HCT116 (cell line): ENCODE data around the gene FHOD3. TPM values are rescaled to one million over a fixed set of nuclear protein-coding genes. Genes with fewer than 3 reads are reported as not detected.

Source experiments
- ATAC-seq: fragments of 200-7000 bp; cut with Tn5 transposase; 2 replicates; pipeline ENCODE4 v1.9.1; 2020; ENCODE audit warnings: mild to moderate bottlenecking, moderate library complexity
- BruUV-seq: library from RNA; stranded (reverse); fragments of 400-500 nt; replicated peaks from 2 replicates; lab custom pipeline; 2021; lab: Mats Ljungman, UMichigan
- CTCF ChIA-PET: fragments of 300-600 bp; sonication (Branson Sonifier 250); formaldehyde crosslinking; loops from one replicate; lab custom pipeline; 2021; ENCODE audit warnings: antibody characterized with exemption; lab: Charles Lee
- POLR2A ChIA-PET: fragments of 300-600, 350-600 bp; sonication (Branson Sonifier 250); formaldehyde crosslinking; loops from one replicate; lab custom pipeline; 2021; ENCODE audit warnings: antibody characterized with exemption; lab: Charles Lee
- RAD21 ChIA-PET, 2 experiments: fragments of 300-600 bp; sonication (Branson Sonifier 250); formaldehyde crosslinking; loops; one replicate each; lab custom pipeline; 2023; ENCODE audit warnings: low total read pairs in 2 of 2; ENCODE audit not compliant: uncharacterized antibody in 2 of 2, unreplicated experiment in 2 of 2, low non-redundant PET in 1 of 2; lab: Charles Lee
- DNase-seq: peaks from one replicate; pipeline ENCODE4 v3.0.0-alpha.2; 2010; ENCODE audit warnings: low read depth, low spot score
- H2AFZ ChIP-seq: fragments of 200-600 bp; shearing (Covaris generic), sonication (generic); 2 replicates; pipeline ENCODE4 v1.6.1; 2017; ENCODE audit warnings: low read depth, mixed run types, mixed read lengths, antibody characterized with exemption, low read length; ENCODE audit not compliant: poor library complexity, severe bottlenecking
- H3K27ac ChIP-seq: 2 replicates; pipeline ENCODE4 v1.5.1; 2012; ENCODE audit warnings: low read depth, low read length
- H3K27me3 ChIP-seq: fragments of 200-600 bp; sonication (generic); 2 replicates; pipeline ENCODE4 v1.6.1; 2016; ENCODE audit warnings: mixed run types, low read length, mixed read lengths; ENCODE audit not compliant: insufficient read depth
- H3K36me3 ChIP-seq, 2 experiments: fragments of 200-500 bp in 1 of 2; fragments of 200-600 bp in 1 of 2; sonication (Bioruptor generic) in 1 of 2; sonication (generic) in 1 of 2; 2 replicates each; pipeline versions ENCODE4 v1.5.1 to v1.6.1; 2014 to 2016; ENCODE audit warnings: low read length in 2 of 2, inconsistent platforms in 1 of 2, mixed read lengths in 1 of 2, mixed run types in 1 of 2; ENCODE audit not compliant: insufficient read depth in 2 of 2, control insufficient read depth in 1 of 2
- H3K4me1 ChIP-seq, 2 experiments: fragments of 200-600 bp in 1 of 2; sonication (generic) in 1 of 2; 2 replicates each; pipeline versions ENCODE4 v1.5.1 to v1.6.1; 2012 to 2017; ENCODE audit warnings: low read length in 2 of 2, inconsistent platforms in 1 of 2, mild to moderate bottlenecking in 1 of 2, mixed read lengths in 1 of 2, mixed run types in 1 of 2, moderate library complexity in 1 of 2; ENCODE audit not compliant: insufficient read depth in 2 of 2, control insufficient read depth in 1 of 2
- H3K4me2 ChIP-seq: fragments of 200-600 bp; sonication (generic); 2 replicates; pipeline ENCODE4 v1.6.1; 2017; ENCODE audit warnings: mixed run types, low read length, mixed read lengths
- H3K4me3 ChIP-seq, 2 experiments: fragments of 200-600 bp in 1 of 2; sonication (generic) in 1 of 2; replicated peaks in 1 of 2; 2 replicates each; pipeline ENCODE4 v1.5.1; 2011 to 2016; ENCODE audit warnings: low read length in 2 of 2, control low read depth in 1 of 2, low read depth in 1 of 2, mild to moderate bottlenecking in 1 of 2, mixed read lengths in 1 of 2, mixed run types in 1 of 2
- H3K79me2 ChIP-seq: fragments of 200-600 bp; sonication (generic); 2 replicates; pipeline ENCODE4 v1.6.1; 2017; ENCODE audit warnings: mild to moderate bottlenecking, mixed run types, low read length, moderate library complexity, mixed read lengths; ENCODE audit not compliant: insufficient read depth
- H3K9ac ChIP-seq: fragments of 200-600 bp; sonication (generic); 2 replicates; pipeline ENCODE4 v1.6.1; 2016; ENCODE audit warnings: low read length, mixed read lengths
- H3K9me2 ChIP-seq: fragments of 200-600 bp; sonication (generic), shearing (Covaris generic); 2 replicates; pipeline ENCODE4 v1.6.1; 2017; ENCODE audit warnings: mixed run types, mild to moderate bottlenecking, moderate library complexity; ENCODE audit not compliant: insufficient read depth
- H3K9me3 ChIP-seq, 2 experiments: fragments of 200-500 bp in 1 of 2; fragments of 200-600 bp in 1 of 2; sonication (Bioruptor generic) in 1 of 2; sonication (generic) in 1 of 2; 2 replicates each; pipeline ENCODE4 v1.6.1; 2014 to 2017; ENCODE audit warnings: low read length in 2 of 2, mixed read lengths in 2 of 2, inconsistent platforms in 1 of 2, low read depth in 1 of 2, mild to moderate bottlenecking in 1 of 2, mixed run types in 1 of 2, moderate library complexity in 1 of 2; ENCODE audit not compliant: control insufficient read depth in 1 of 2, insufficient read depth in 1 of 2
- H4K20me1 ChIP-seq: fragments of 200-600 bp; sonication (generic), shearing (Covaris generic); 2 replicates; pipeline ENCODE4 v1.6.1; 2017; ENCODE audit warnings: mixed run types, mild to moderate bottlenecking, moderate library complexity; ENCODE audit not compliant: insufficient read depth
- ATF3 ChIP-seq: IDR thresholded peaks from 2 replicates; pipeline ENCODE4 v1.6.1; 2012
- CBX3 ChIP-seq: IDR thresholded peaks from 2 replicates; pipeline ENCODE4 v1.6.1; 2012; ENCODE audit warnings: low read depth
- EGR1 ChIP-seq: IDR thresholded peaks from 2 replicates; pipeline ENCODE4 v1.6.1; 2012; ENCODE audit warnings: low read depth
- EZH2phosphoT487 ChIP-seq: fragments of 200-600 bp; IDR thresholded peaks from 2 replicates; pipeline ENCODE4 v1.6.1; 2018; ENCODE audit warnings: antibody characterized with exemption, borderline replicate concordance
- REST ChIP-seq: IDR thresholded peaks from 2 replicates; pipeline ENCODE4 v1.6.1; 2012; ENCODE audit warnings: low read depth
- SRF ChIP-seq: IDR thresholded peaks from 2 replicates; pipeline ENCODE4 v1.6.1; 2012; ENCODE audit warnings: low read depth
- YY1 ChIP-seq: IDR thresholded peaks from 2 replicates; pipeline ENCODE4 v1.6.1; 2011; ENCODE audit warnings: low read length, low read depth, moderate library complexity, mild to moderate bottlenecking; ENCODE audit not compliant: insufficient replicate concordance; ENCODE audit errors: extremely low read depth
- ZNF274 ChIP-seq: fragments of 200-500 bp; sonication (Bioruptor generic); IDR thresholded peaks from 2 replicates; pipeline ENCODE4 v1.6.1; 2014; ENCODE audit warnings: mild to moderate bottlenecking, low read depth, low read length, inconsistent platforms
- intact Hi-C: fragments of 100-400 bp; cut with micrococcal nuclease; formaldehyde crosslinking; loops from 2 replicates; pipeline ENCODE4 v1.10.0; 2022
- total RNA-seq: library from RNA; stranded (reverse); gene quantifications from one replicate; pipeline ENCODE4 v1.2.1, GENCODE V29; 2021; ENCODE audit not compliant: unreplicated experiment

FHOD3 gene
- total RNA-seq, 1 experiment from 2014 or later, result 4.0 TPM

DNA sequence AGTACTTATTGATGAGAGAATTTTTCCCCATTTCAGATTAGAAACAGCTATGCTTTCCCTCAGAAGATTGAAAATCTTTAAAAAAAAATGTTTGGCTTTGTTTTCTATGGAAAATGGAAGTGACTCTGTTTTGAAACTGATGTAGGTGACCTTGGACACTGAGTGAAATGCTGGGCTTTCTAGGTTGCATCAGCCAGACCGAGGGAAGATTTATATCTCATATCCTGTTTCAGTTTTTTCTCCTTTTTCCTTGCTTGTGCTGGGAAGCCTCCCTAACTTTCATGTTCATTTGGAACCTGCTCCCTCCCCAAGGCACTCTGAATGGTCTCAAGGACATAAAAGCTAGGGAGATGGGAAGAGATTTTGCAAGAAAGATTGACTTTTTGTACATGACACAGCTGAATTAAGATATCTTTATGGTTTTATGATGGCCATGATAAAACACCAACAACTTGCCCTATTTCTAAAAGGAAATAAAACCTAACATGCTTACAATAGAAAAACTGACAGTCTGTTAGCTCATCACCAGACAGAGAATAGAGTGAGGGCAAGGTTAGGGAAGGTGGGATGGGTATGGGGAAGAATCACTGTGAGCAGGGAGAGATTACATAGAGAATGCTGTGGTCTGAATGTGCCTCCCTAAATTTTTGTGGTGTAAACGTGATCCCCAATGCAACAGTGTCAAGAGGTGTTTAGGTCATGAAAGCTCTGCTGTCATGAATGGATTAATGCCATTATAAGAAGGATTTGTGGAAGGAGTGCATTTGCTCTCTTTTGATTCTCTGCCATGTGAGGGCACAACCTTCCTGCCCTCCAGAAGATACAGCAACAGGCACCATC, 281.6 kb downstream of the FHOD3 start (continued):
- TF ChIP-seq REST (no peak), SRF (no peak), ATF3 (no peak), EGR1 (no peak)
- TF ChIP-seq, all 23 proteins: peak for 0

DNA sequence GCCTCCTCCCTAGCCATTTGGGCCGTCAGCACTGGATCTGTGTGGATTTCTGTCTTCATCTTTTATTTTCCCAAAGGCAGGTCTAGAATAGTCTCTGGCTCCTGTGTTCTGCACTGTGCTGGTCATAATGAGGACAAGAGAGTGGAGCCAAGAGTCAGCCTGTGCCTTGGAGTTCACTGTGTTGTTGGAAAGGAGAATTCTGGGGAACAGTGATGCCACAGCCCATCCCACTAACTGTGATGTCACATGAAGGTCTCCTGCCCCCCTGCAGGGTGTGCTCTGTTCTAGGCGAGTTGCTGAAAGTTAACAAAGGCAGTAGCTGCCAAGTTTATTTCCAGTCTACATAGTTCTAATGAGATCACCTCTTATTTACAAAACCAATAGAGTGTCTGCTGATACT, 282.8 kb downstream of the FHOD3 start:
- H3K27me3 ChIP-seq, result no peaks in the 10 kb centered on the region
- H3K9me2 ChIP-seq, result no peaks in the 10 kb centered on the region
- H3K27ac ChIP-seq, result no peak overlapping the region
- no peak for ATAC-seq
- DNase-seq, result no peak
- BruUV-seq, result no TSS peak
- ChIA-PET POLR2A (no interaction called here), RAD21 (no interaction called here), CTCF (no interaction called here)
- no peaks in the 10 kb centered on the region for H3K79me2 ChIP-seq
- H4K20me1 ChIP-seq, result no peaks in the 10 kb centered on the region
- H3K9ac ChIP-seq, result no peak overlapping the region
- H3K4me2 ChIP-seq, result no peak overlapping the region
- H3K4me3 ChIP-seq, result no peak overlapping the region
- no peaks in the 10 kb centered on the region for H3K36me3 ChIP-seq
- intact Hi-C loops, result no loop called here
- H2AFZ ChIP-seq, result no peak overlapping the region
- H3K9me3 ChIP-seq, result no peaks in the 10 kb centered on the region
- H3K4me1 ChIP-seq, result peaks cover 0 to 6% of the 10 kb centered on the region in 2 experiments; a peak in 1 of 4 replicates
- no peak for TF ChIP-seq EZH2phosphoT487
- no peak for TF ChIP-seq EGR1
- no peak for TF ChIP-seq CBX3
- no peak for TF ChIP-seq YY1
- TF ChIP-seq ZNF274, result no peak
- no peak for TF ChIP-seq ATF3
- TF ChIP-seq, all 23 proteins: peak for 0
